Lung (tissue), 12 donors: ENCODE results near the gene FBXO33. TPM values are rescaled to one million over a fixed set of nuclear protein-coding genes. Genes with fewer than 3 reads are reported as not detected.

Experiments used
- ATAC-seq: fragments of 200-7000 bp; cut with Tn5 transposase; one replicate; pipeline ENCODE4 v1.9.1; 2020; ENCODE audit warnings: moderate number of reproducible peaks; ENCODE audit not compliant: insufficient read depth, low FRiP score
- DNase-seq, 3 donors: peaks; one replicate each; pipeline ENCODE4 v3.0.0-alpha.2; 2013 to 2017
- H3K27ac ChIP-seq, 2 donors: one replicate each; pipeline ENCODE4 v1.5.1; 2013; ENCODE audit warnings: mild to moderate bottlenecking in 2 of 2, moderate library complexity in 2 of 2, control low read depth in 1 of 2, inconsistent platforms in 1 of 2, low read depth in 1 of 2, low read length in 1 of 2
- H3K27me3 ChIP-seq, 3 donors: one replicate each; pipeline ENCODE4 v1.5.1; 2013; ENCODE audit warnings: low read length in 2 of 3; ENCODE audit not compliant: control insufficient read depth in 3 of 3, insufficient read depth in 3 of 3
- H3K36me3 ChIP-seq, 4 donors: one replicate each; pipeline ENCODE4 v1.5.1; 2013; ENCODE audit warnings: low read length in 4 of 4, mild to moderate bottlenecking in 1 of 4, moderate library complexity in 1 of 4; ENCODE audit not compliant: control insufficient read depth in 4 of 4, insufficient read depth in 4 of 4
- H3K4me1 ChIP-seq, 5 donors: one replicate each; pipeline ENCODE4 v1.5.1; 2013; ENCODE audit warnings: low read length in 5 of 5, mild to moderate bottlenecking in 2 of 5, moderate library complexity in 1 of 5; ENCODE audit not compliant: control insufficient read depth in 5 of 5, insufficient read depth in 5 of 5
- H3K4me3 ChIP-seq: one replicate; pipeline ENCODE4 v1.5.1; 2013; ENCODE audit warnings: mild to moderate bottlenecking, control low read depth, moderate library complexity
- H3K9ac ChIP-seq, 2 donors: one replicate each; pipeline ENCODE4 v1.5.1; 2013; ENCODE audit warnings: low read length in 2 of 2, control low read depth in 1 of 2; ENCODE audit not compliant: insufficient read depth in 1 of 2
- H3K9me3 ChIP-seq, 4 donors: one replicate each; pipeline ENCODE4 v1.5.1; 2013; ENCODE audit warnings: low read length in 3 of 4, mild to moderate bottlenecking in 1 of 4, moderate library complexity in 1 of 4; ENCODE audit not compliant: control insufficient read depth in 4 of 4, insufficient read depth in 3 of 4
- WGBS, 2 donors: extraction: QIAGEN DNeasy Blood & Tissue Kit; methylation state at CpG; one replicate each; pipeline ENCODE4 v1.1.7; 2013; 5-methylcytosine and 5-hydroxymethylcytosine counted together
- polyA plus RNA-seq, 2 donors: library from polyadenylated mRNA; stranded (reverse); fragments of 200-250 nt; gene quantifications; one replicate each; pipeline ENCODE4 v1.2.1, GENCODE V29; 2013
- total RNA-seq, 2 donors: library from RNA; depleted of rRNA in 1 of 2; stranded (reverse); fragments of >200 nt in 1 of 2; gene quantifications; one replicate each; pipeline ENCODE4 v1.2.1, GENCODE V29; 2014 to 2021
- TF ChIP-seq, protein P1 (sequence below): IDR thresholded peaks from 2 replicates; pipeline ENCODE4 v1.5.1; 2012; ENCODE audit warnings: mild to moderate bottlenecking; ENCODE audit errors: control extremely low read depth, extremely low read depth
- donor health status: control.
- donor health status: control.
- donor health status: Bipolar disorder and iron deficiency.
- donor health status: healthy.
- donor health status: DM: yes; HTN: yes; CAD: no.

Gene FBXO33
- total and polyA plus RNA-seq, 4 donors: 4.7 to 17.2 (median 9.5) TPM

DNA sequence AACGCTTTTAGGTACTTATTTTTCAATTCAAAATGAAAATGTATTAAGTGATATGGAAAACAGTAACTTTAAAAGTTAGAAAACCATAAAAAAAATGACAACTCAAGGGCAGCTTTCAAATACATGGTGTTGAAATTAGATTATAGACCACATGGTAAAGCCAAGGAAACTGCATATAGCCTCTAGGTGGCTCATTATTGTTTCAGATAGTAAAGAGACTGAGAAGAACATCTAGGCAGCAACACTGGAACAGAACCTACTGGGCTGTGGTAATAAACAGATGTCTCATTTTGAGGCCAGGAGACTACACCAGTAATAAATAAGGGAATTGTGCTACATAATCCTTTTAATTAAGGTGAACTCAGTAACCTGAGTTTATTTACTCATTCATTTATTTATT is 13.0 kb downstream of the FBXO33 start:
- WGBS, 2 donors: 96 to 100% methylated on average over 1 of the region's 1 CpG
- TF ChIP-seq, protein P1, sequence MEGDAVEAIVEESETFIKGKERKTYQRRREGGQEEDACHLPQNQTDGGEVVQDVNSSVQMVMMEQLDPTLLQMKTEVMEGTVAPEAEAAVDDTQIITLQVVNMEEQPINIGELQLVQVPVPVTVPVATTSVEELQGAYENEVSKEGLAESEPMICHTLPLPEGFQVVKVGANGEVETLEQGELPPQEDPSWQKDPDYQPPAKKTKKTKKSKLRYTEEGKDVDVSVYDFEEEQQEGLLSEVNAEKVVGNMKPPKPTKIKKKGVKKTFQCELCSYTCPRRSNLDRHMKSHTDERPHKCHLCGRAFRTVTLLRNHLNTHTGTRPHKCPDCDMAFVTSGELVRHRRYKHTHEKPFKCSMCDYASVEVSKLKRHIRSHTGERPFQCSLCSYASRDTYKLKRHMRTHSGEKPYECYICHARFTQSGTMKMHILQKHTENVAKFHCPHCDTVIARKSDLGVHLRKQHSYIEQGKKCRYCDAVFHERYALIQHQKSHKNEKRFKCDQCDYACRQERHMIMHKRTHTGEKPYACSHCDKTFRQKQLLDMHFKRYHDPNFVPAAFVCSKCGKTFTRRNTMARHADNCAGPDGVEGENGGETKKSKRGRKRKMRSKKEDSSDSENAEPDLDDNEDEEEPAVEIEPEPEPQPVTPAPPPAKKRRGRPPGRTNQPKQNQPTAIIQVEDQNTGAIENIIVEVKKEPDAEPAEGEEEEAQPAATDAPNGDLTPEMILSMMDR: no peak
- no peak overlapping the region for H3K9ac ChIP-seq
- DNase-seq (no peak), ATAC-seq (no peak)
- H3K9me3 ChIP-seq: peaks cover 0 to 3% (median under 1%) of the 10 kb centered on the region in 4 donors
- peaks cover 0 to 2% (median 0%) of the 10 kb centered on the region in 5 donors for H3K4me1 ChIP-seq
- H3K4me3 ChIP-seq: no peak overlapping the region
- no peak overlapping the region for H3K27ac ChIP-seq
- no peaks in the 10 kb centered on the region for H3K27me3 ChIP-seq
- H3K36me3 ChIP-seq: peaks cover 0 to 4% (median 2%) of the 10 kb centered on the region in 4 donors

DNA sequence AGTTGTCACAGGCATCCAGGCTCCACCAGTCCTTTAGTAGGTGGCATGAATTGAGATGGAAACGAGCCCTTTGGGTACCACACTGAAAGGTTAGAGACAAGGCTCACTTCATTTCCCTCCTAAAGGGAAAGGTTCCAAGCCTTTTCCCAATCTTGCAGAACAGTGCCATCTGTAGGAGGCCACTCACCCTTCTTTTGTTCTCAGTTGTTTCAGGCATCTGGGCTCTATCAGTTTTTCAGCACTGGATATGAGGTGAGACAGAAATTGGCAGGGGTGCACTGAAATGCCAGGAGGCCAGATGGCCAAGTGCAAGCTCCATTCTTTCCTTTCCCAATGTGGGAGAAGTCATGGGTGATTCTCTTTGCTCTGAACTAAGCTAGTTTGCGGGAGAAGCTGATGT is 15.2 kb downstream of the FBXO33 start:
- TF ChIP-seq, protein P1: no peak
- no peaks in the 10 kb centered on the region for H3K27me3 ChIP-seq
- no peak overlapping the region for H3K4me3 ChIP-seq
- H3K4me1 ChIP-seq: peaks cover 0 to 2% (median 0%) of the 10 kb centered on the region in 5 donors
- 98 to 100% methylated on average over 2 of the region's 2 CpGs for WGBS, 2 donors
- peaks cover 0 to 5% (median 2%) of the 10 kb centered on the region in 4 donors for H3K9me3 ChIP-seq
- ATAC-seq (no peak), DNase-seq (no peak)
- H3K9ac ChIP-seq: no peak overlapping the region
- H3K27ac ChIP-seq: no peak overlapping the region
- peaks cover 0 to 4% (median 2%) of the 10 kb centered on the region in 4 donors for H3K36me3 ChIP-seq

GRCh38 chr14:39416072-39416471 is 16.2 kb downstream of the FBXO33 start:
- no peak for ATAC-seq
- peaks cover 0 to 4% (median 2%) of the 10 kb centered on the region in 4 donors for H3K36me3 ChIP-seq
- TF ChIP-seq, protein P1: no peak
- no peak overlapping the region for H3K27ac ChIP-seq
- H3K9me3 ChIP-seq: peaks cover 0 to 5% (median 2%) of the 10 kb centered on the region in 4 donors
- 94 to 100% methylated on average over 1 of the region's 1 CpG for WGBS, 2 donors
- H3K4me1 ChIP-seq: no peaks in the 10 kb centered on the region
- no peak overlapping the region for H3K9ac ChIP-seq
- no peak for DNase-seq
- H3K27me3 ChIP-seq: no peaks in the 10 kb centered on the region
- H3K4me3 ChIP-seq: no peak overlapping the region

GRCh38 chr14:39406560-39406959 is 25.7 kb downstream of the FBXO33 start:
- H3K9me3 ChIP-seq: no peaks in the 10 kb centered on the region
- H3K4me3 ChIP-seq: no peak overlapping the region
- no peak overlapping the region for H3K9ac ChIP-seq
- H3K36me3 ChIP-seq: peaks cover 0 to under 1% (median 0%) of the 10 kb centered on the region in 4 donors
- H3K27me3 ChIP-seq: no peaks in the 10 kb centered on the region
- TF ChIP-seq, protein P1: no peak
- no peak for ATAC-seq
- WGBS, 2 donors: 66 to 96% methylated on average over 3 of the region's 3 CpGs
- DNase-seq: no peak
- no peak overlapping the region for H3K27ac ChIP-seq
- H3K4me1 ChIP-seq: peaks cover 0 to 2% (median 0%) of the 10 kb centered on the region in 5 donors
